HG02852 (cell line): ENCODE results near the gene RELB.

Source experiments
- ATAC-seq: cut with Tn5 transposase; IDR thresholded peaks from one replicate; pipeline ENCODE4 v1.9.1; 2021; ENCODE audit warnings: mild to moderate bottlenecking, moderate library complexity; ENCODE audit not compliant: unreplicated experiment

The RELB gene

GRCh38 chr19:45078390-45079062, 77.3 kb downstream of the RELB start:
- ATAC-seq, result no peak

- peak; percentile 33 for ATAC-seq
Measured at GRCh38 chr19:45079063-45079910, 78.0 kb downstream of the RELB start, which contains the start of gene GEMIN7. Gene GEMIN7 (plus strand): TSS chr19:45079260. CDS start chr19:45090115, 10,855 bp downstream.

- ATAC-seq, result no peak
Measured at GRCh38 chr19:45079911-45080370, 78.7 kb downstream of the RELB start.

GRCh38 chr19:45082170-45082569, 80.9 kb downstream of the RELB start:
- no peak for ATAC-seq

GRCh38 chr19:45086480-45086879, 85.2 kb downstream of the RELB start:
- ATAC-seq, result no peak

GRCh38 chr19:45087531-45087930, 86.3 kb downstream of the RELB start:
- no peak for ATAC-seq
